HG03439 (cell line): ENCODE measurements around the gene TBCK.

Source experiments
- ATAC-seq: cut with Tn5 transposase; IDR thresholded peaks from one replicate; pipeline ENCODE4 v1.9.1; 2021; ENCODE audit warnings: mild to moderate bottlenecking, moderate library complexity; ENCODE audit not compliant: unreplicated experiment

The TBCK gene

DNA sequence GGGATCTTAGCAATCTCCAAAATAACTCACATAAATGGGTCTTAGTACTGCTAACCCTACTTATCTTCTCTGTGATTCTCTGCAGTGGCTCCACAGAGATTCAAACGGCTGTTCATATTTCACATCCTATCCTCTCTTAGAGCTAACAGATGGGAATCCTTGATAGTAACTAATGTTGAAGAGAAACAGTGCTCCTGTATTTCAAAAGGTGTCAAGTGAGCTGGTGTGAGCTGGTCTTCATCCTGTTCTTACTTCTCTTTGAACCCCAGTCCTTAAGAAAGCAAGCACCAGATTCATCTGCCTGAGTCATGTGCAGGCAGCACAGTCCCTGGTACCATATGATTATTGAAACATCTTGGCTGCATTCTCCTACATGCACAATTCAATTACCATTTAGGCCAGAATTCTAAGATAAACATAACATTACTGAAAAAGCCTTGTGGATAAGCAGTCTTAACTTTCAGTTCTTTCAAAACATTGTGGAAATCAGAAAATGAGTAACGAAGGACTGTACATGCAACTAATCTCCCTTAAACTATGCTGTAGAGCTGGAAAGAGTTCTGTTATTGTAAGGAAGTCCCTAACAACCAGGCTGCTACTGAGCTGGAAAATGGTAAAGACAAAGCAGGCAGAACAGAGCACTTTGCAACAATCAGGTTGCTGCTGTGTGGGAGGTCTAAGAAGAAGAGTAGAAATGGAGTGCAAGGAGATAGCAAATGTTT is 267.6 kb downstream of the TBCK start:
- ATAC-seq = no peak

DNA sequence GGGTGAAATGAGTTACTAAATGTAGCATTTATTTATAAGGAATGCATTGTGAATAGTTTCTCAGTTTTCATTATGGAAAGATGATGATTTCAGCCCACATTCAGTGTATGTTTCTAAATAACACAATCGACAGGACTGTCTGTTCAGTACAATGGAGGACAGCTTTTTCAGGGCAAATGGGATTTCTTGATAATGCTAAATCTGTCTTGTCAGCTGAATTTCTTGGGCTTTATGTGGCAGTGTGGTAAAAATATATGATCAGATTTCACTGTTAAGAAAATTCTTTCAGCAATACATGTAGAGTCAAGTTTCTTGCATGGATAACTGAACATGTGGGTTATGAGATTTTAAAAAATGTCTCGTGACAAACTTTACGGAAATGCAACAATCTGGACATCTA is 269.9 kb downstream of the TBCK start:
- ATAC-seq = no peak

DNA sequence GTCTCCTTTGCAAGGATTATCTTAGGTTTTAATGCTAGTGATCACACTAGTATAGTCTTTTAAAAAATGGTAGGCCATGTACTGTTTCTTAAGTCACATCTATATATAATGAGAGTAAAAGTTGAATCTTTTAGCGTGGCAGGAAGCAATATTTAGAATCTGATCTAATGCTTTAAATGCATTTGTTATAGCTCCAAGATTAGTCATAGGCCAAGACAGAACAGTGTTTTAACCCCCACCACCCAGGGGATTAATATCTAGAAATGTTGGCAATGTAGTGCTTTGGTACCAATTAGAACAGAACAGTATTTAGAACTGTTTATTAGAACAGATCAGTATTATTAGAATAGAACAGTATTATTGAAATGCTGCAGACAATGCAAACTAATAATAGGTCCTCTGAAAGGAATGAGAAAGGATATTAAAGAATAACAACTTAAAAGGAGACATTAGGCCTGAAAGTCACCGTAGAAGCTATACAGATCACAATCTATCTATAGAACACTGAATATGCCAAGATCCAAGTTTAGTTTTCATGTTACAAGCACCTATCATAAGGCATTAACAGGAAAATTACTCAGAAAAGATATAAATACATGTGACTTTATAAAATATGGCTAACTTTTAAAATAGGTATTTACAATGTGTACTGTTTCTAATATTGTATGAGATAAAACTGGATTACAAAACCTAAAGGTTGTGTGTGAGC is 274.6 kb downstream of the TBCK start:
- no peak for ATAC-seq

DNA sequence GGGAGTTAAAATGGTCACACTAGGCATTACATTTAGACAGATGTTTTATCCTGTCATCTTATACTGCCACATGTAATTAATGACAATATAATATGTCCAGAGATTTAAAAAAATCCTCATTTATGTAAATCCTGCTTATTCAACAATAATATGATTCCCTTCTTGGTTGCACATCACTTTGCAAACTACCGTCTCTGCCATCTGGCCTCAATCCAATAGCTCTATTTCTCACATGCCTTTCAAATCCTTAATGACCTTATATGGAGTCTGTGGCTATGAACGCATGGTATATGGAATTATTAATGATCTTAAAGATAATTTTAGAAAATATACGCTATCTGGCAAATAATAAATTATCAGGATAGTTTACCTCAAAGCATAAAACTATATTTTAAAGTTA is 276.2 kb downstream of the TBCK start:
- ATAC-seq = no peak

DNA sequence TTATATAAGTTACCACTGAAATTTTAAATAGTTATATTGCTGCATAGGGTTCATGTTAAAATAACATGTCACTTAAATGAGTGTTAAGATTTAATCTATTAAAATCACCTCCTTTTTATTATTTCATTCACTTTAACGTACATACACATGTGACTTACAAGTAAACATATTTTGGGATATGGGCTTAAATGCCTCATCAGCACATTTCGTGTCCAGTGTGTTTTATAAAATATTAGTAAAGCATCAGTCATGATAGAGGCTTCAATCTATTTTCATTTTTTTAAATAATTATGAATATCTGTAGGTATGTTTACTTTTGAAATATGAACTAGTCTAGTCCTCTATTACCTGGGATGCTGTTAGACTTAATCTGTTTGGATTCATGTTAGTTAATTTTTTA is 277.1 kb downstream of the TBCK start:
- ATAC-seq = no peak

DNA sequence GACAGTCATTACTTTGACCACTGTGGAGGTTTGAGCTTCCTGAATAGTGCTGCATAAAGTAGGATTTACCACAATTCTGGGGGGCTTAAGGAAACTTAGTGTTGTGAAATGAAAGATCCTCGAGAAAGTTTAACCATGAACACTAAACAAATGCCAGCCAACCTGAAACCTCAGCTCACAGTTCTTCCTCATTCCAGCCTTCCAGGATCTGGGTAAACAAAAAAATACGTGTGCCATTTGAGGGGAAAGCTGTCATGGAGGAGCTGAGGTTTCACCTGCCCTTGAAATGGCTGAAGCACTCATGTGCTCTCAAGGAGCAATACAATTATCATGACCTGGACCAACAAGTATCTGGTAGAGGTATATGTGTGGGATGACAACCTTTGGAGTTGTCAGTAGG is 278.0 kb downstream of the TBCK start:
- no peak for ATAC-seq

DNA sequence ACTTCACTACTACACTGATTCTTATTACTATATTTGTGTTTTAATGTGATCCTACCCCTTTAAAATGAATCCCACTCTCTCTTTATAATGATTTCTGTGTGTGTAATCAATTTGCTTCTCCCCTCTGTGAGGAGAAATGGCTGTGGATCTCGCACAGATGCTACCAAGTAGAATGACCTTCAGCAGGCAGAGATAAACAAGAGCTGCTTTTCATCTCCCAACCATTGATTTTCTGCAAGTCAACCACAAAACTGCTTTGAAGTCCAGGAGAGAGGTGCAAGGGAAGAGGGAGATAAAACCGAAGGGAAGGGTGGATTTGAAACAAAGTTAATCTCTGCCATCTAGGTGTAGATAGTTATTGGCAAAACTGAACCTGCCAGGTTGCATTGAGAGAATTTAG is 279.2 kb downstream of the TBCK start:
- no peak for ATAC-seq

DNA sequence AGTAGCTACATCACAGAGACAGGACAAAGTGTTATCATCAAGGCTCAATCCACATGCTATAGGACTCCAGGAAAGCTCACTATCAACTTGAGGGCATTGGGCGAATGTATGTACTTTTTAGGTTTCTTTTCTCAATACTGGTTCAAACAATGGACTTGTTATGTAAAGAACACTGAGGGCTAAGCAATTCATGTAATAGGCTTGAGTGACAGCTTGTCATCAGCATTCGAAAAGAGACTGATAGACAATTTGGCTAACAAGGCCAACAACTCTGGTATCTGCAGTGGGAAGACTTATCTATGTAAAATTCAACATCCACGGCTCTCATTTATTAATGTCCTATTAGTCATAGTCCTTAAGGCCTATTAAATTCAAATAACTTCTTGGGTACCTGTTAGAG is 279.7 kb downstream of the TBCK start:
- ATAC-seq = no peak

DNA sequence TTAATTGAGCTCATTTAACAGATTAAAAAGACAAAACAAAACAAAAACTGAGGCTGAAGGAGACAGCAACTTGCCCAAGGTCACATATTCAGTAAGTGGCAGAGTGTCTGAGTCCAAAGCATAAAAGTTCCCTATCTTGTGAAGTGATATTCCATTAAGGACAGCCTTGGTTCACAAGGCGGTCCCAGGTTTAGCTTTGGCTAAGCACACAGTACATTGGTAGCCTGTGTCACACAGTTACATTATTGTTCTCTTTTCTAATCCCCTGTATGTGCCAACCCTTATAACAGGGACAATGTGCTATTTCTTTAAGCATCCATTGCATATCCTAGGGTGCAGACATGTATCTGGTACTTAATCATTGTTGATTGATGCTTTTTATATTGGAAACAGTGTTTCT is 280.8 kb downstream of the TBCK start:
- no peak for ATAC-seq

DNA sequence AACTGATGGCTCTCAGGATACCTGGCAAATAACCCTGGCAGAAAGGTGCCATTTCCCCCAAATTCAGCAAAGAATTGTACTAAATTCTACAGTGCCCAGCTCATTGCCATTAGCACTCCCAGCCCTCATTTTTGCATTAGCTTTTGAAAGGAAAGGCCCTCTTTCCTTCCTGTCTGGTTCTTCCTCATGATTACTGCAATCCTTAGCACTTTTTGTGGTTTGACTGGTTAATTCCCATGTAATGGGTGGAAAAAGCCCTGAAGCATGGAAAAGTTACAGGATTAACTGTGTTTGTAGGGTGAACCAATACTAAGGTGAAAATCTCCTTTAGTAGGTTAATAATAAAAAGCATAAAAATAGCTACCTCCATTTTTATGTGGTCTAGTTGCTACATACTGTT is 281.3 kb downstream of the TBCK start:
- no peak for ATAC-seq

DNA sequence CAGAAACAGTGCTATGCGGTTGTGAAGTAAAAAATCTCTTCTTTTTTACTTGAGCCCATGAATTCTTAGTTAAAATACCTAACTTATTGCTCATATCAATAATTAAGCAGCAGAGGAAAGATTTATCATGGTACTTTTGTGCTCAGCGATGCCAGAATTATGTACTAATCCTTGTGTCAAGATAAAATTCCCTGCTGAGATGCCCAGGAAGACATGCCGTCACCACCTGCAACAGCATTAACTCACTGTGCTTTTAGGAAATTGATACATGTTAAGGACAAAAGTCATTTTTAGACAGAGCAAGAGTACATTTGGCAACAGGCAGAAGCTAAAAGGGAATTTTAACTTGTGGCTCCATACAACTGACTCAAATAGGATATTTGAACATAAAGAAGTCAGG is 281.8 kb downstream of the TBCK start:
- ATAC-seq = no peak

DNA sequence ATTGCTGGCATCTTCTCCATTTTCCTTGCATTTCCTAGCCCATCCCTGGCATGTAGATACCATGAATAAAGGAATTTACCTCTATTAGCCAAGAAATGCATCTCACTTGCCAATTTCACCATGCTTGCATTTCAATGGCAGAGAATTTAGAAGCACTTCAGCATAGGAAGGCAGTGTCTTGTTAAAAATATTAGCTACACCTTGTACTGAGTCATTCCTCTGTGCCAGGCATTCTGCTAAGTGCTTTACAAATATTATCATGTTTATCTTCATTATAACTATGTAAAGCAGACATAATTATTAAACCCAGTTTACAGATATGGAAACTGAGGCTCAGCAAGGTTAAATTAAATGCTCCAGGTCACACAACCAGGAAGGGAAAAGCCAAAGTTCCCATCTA is 282.5 kb downstream of the TBCK start:
- no peak for ATAC-seq

DNA sequence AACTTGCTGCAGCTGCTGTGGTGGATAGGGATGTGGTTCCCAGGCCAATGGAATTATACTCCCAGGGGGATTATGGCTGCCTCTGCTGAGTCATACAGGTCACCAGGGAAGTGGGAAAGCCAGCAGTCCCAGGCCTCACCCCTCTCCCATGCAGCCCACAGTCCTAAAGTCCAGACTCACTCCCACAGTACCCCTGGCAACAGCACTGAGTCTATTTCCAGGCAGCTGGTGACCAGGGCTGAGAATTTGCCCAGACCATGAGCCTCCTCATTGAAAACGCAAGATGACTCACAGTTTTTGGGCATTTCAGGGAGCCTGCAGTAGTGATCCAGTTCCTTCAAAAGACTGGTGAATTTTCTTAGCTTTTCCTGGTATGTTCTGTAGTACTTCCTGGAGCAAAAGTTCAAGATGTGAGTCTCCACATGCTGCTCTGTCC is 283.1 kb downstream of the TBCK start:
- ATAC-seq = no peak

DNA sequence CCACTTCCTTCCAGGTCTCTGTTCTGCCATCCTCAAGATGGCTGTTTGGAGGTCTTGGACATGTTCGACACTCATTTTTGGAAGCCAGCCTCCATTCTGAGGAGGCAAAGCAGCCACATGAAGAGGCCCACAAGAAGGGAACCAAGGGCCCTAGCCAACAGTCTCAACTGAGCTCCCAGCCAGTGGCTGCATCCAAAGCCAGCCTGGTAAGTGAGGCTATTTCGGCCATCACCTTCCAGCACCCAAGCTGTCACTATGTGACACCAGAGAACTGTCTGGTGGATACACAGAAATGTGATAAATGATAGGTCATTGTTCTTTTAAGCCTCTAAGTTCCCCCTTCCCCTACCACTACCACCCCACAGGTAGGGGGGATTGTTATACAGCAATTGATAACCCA is 293.6 kb downstream of the TBCK start:
- ATAC-seq = no peak

DNA sequence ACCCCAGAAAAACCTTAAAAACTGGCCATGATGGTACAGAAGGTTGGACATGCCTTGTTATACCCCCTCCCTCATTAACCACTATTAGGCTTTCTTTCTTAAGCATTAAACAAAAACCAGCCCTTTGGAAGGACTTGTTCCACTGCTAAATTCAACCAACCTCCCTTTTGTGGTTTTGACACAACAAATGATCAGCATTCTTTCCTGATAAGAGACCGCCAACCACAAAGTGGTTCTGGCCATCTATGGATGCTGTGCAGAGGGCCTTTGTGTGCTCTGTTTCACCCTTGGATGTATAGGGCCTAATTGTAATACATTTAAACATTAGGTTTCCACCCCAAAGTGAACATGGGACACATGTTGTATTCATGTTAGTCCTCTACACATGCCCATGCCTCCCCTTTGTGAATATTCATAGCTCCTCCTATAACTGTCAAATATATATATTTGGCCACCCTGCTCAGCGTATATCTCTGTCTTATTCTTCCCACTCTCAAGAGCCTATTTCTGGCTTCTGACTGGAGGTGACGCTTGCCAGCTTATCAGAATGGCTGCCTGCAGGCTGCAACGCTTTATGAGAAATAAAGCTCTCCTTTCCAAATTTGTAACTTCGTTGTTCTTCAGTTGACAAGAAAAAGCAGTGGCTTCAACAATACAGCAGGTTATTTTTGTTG is 294.1 kb downstream of the TBCK start:
- no peak for ATAC-seq

DNA sequence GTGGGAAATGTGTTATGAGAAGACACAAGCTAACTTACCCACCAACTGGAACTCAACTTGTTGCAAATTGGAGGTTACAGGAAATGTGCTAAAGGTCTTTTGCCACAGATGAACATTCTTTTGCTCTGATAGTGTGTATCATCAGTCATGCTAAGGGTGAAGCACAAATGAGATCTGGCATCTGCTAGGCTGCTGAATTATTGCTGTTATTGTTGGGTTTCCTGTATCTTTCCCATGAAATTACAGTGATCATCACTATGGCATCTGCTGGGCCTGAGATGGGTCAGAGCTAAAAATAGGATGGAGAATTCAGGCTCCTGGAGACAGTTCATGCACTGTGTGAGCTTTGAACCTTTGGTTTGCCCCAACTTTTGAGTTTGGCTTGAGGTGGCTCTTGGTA is 296.2 kb downstream of the TBCK start:
- ATAC-seq = no peak

DNA sequence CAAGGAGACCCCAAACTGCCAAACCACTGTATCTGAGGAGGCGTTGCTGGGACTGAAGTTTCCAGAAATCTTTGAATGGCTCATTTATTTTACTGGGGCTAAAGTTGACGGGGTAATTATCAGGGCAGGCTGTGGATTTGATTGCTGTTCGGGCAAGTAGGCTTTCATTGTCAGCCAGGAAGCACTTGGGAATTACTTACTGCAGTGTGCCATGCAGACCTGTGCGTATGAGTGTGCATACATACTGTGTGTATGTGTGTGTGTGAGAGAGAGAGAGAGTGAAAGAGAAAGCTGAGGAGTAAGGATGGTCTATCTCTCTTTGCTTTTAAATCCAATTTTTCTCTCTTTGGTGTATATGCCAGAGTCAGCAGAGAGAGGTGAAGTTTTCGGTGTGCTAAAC is 298.0 kb downstream of the TBCK start:
- ATAC-seq = no peak

DNA sequence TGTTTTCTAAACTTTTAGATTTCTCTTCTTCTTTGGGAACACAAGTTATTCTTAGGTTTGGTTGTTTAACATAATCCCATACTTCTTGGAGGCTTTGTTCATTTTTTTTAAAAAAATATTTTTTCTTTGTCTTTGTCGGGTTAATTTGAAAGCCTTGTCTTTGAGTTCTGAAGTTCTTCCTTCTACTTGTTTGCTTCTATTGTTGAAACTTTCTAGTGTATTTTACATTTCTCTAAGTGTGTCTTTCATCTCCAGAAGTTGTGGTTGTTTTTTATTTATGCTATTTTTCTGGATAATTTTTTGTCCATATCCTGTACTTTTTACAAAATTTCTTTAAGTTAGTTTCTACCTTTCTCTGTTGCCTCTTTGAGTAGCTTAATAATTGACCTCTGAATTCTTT is 304.6 kb downstream of the TBCK start:
- ATAC-seq = no peak

DNA sequence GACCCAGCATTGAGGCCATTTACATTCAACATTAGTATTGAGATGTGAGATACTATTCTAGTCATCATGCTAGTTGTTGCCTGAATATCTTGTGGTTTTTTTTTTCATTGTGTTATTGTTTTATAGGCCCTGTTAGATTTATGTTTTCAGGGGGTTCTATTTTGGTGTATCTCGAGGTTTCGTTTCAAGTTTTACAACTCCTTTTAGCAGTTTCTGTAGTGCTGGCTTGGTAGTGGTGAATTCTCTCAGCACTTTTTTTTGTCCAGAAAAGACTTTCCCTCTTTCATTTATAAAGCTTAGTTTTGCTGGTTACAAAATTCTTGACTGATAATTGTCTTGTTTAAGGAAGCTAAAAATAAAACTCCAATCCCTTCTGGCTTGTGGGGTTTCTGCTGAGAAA is 305.2 kb downstream of the TBCK start:
- no peak for ATAC-seq

DNA sequence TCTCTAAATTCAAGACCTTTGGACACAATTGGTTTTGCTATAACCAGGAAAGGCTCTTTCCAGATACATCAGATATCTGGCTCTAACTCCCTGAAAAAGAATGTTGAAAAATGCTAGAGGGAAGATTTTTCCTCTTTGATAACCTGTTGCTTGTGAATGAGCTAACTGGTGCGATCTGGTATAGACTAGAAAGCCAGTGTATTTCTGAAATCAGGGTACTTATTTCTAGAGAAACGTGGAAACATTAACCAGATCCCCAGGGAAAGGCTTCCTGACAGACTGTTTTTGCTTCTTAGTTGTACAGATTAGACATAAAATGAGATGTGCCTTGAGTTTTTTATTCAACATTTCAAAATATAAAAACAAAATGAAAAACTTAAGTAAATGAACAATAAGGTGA is 313.0 kb downstream of the TBCK start:
- ATAC-seq = no peak

DNA sequence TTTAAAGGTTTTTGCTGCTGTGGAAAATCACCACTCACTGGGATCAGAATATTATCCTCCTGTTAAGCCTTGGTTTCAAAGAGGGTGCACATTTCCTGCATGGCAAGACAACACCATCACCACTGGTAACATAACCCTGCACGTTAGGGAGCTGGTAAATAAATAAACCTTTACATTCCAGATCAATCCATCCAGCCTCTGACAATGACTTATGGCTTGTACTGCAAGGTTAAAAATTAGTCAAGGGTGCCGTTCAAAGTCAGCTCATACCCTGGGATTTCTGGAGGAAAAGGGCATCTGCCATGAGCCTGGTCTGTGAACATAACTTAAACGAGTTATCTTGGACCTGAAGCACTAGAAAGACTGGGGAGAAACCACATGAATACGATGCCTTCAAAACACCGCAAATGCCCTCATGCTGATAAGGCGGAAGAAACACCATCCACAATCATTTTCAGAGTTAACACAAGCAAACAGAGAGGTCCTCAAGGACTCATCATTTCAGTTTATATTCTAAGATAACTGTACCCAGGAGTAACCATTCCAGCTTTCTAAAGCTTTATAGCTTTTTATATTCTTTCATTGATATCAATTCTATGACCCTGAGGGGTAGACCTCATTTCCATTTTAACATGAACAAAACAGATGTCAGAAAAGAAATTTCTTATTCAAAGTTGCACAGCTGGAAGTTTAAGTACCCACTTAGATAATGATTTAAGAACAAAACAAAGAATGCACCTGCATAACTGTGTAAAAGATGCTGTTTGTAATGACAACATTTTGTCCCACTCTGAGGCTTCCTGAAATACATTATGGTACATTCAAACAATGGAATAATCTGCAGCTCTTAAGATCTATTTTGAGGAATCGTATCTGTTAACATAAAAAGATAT is 317.6 kb downstream of the TBCK start:
- ATAC-seq = no peak
